HL-60 (cell line): ENCODE measurements around the gene TERT.

ENCODE experiments used
- DNase-seq, 2 experiments: peaks; one replicate each; pipeline ENCODE4 v3.0.0-alpha.2; 2010 to 2020; ENCODE audit warnings: low read depth in 1 of 2, low spot score in 1 of 2
- H3K27ac ChIP-seq: fragments of 250-450 bp; sonication (Bioruptor Pico); replicated peaks from 2 replicates; pipeline ENCODE4 v1.5.1; 2020; ENCODE audit warnings: mild to moderate bottlenecking, moderate library complexity
- H3K27me3 ChIP-seq: fragments of 250-450 bp; sonication (Bioruptor Pico); 2 replicates; pipeline ENCODE4 v1.5.1; 2021; ENCODE audit warnings: mild to moderate bottlenecking, moderate library complexity; ENCODE audit not compliant: insufficient read depth, poor library complexity, severe bottlenecking
- H3K4me3 ChIP-seq: replicated peaks from 2 replicates; pipeline ENCODE4 v1.5.1; 2011; ENCODE audit warnings: mild to moderate bottlenecking, control low read depth, low read length; ENCODE audit not compliant: insufficient read depth
- GABPA ChIP-seq: IDR thresholded peaks from 2 replicates; pipeline ENCODE4 v1.6.1; 2012; ENCODE audit warnings: low read depth
- POLR2AphosphoS5 ChIP-seq: IDR thresholded peaks from 2 replicates; pipeline ENCODE4 v1.6.1; 2012; ENCODE audit warnings: low read depth
- SPI1 ChIP-seq: IDR thresholded peaks from 2 replicates; pipeline ENCODE4 v1.6.1; 2012; ENCODE audit warnings: low read depth, mild to moderate bottlenecking, borderline replicate concordance
- TF ChIP-seq, protein P1 (sequence below): IDR thresholded peaks from 2 replicates; pipeline ENCODE4 v1.6.1; 2012; ENCODE audit warnings: low read depth; ENCODE audit not compliant: insufficient replicate concordance
- TF ChIP-seq, protein P2 (sequence below): IDR thresholded peaks from one replicate; pipeline ENCODE4 v1.5.1; 2011; ENCODE audit warnings: low read length, control low read depth, inconsistent platforms; ENCODE audit not compliant: insufficient read depth

TERT gene

DNA sequence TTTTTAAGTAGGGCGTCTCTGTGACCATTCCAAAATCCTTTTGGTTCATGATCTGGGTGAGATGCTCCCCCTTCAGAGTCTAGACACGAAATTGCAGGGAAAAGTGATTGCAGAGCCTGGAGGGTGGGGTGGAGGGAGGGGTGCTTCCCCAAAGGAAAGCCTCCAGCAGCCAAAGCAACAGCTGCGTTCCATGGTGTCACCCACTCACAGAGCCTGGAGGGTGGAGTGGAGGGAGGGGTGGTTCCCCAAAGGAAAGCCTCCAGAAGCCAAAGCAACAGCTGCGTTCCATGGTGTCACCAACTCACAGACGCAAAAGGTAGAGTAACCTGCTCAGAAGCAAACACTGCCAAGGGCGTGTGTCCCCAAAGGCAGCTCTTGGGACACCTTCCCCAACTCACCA lies 47.1 kb downstream of the TERT start:
- peaks cover 8% of the 10 kb centered on the region for H3K27me3 ChIP-seq
- no peak overlapping the region for H3K27ac ChIP-seq
- no peak for TF ChIP-seq SPI1
- no peak for TF ChIP-seq GABPA
- no peak for TF ChIP-seq POLR2AphosphoS5
- DNase-seq: no peak
- no peak overlapping the region for H3K4me3 ChIP-seq

DNA sequence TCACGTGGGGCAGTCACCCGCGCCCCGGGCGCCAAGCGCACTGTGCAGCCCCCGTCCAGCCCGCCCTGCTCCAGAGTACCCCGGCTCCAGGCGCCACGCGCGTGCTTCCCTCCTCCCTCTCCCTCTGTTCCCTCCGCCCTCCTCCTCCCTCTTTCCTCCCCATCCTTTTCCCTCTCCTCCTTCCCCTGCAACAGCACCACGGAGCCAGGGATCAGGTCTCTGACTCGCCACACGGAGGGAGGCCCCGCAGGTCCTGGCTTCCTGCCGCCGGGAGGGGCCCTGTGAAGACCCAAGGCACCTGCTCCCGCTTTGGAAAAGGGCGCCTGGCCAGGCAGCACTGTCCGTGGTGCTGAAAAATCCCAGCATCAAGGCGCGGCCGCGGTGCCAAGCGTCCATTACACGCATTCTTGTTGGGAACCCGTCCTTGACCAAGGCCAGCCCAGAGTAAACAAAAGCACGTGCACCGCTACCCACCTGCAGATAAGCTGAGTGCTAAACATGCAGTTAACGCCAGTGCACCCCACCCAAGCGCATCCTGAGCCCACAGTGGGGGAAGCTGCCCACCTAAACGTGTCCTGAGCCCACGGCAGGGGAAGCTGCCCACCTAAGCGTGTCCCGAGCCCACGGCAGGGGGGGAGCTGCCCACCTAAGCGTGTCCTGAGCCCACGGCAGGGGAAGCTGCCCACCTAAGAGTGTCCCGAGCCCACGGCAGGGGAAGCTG lies 48.0 kb downstream of the TERT start:
- no peak overlapping the region for H3K4me3 ChIP-seq
- peaks cover 8% of the 10 kb centered on the region for H3K27me3 ChIP-seq
- H3K27ac ChIP-seq: no peak overlapping the region
- TF ChIP-seq SPI1: no peak
- TF ChIP-seq, protein P1, sequence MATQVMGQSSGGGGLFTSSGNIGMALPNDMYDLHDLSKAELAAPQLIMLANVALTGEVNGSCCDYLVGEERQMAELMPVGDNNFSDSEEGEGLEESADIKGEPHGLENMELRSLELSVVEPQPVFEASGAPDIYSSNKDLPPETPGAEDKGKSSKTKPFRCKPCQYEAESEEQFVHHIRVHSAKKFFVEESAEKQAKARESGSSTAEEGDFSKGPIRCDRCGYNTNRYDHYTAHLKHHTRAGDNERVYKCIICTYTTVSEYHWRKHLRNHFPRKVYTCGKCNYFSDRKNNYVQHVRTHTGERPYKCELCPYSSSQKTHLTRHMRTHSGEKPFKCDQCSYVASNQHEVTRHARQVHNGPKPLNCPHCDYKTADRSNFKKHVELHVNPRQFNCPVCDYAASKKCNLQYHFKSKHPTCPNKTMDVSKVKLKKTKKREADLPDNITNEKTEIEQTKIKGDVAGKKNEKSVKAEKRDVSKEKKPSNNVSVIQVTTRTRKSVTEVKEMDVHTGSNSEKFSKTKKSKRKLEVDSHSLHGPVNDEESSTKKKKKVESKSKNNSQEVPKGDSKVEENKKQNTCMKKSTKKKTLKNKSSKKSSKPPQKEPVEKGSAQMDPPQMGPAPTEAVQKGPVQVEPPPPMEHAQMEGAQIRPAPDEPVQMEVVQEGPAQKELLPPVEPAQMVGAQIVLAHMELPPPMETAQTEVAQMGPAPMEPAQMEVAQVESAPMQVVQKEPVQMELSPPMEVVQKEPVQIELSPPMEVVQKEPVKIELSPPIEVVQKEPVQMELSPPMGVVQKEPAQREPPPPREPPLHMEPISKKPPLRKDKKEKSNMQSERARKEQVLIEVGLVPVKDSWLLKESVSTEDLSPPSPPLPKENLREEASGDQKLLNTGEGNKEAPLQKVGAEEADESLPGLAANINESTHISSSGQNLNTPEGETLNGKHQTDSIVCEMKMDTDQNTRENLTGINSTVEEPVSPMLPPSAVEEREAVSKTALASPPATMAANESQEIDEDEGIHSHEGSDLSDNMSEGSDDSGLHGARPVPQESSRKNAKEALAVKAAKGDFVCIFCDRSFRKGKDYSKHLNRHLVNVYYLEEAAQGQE: peak; percentile 98
- DNase-seq: peak in 1 of 2 experiments; percentile 12

DNA sequence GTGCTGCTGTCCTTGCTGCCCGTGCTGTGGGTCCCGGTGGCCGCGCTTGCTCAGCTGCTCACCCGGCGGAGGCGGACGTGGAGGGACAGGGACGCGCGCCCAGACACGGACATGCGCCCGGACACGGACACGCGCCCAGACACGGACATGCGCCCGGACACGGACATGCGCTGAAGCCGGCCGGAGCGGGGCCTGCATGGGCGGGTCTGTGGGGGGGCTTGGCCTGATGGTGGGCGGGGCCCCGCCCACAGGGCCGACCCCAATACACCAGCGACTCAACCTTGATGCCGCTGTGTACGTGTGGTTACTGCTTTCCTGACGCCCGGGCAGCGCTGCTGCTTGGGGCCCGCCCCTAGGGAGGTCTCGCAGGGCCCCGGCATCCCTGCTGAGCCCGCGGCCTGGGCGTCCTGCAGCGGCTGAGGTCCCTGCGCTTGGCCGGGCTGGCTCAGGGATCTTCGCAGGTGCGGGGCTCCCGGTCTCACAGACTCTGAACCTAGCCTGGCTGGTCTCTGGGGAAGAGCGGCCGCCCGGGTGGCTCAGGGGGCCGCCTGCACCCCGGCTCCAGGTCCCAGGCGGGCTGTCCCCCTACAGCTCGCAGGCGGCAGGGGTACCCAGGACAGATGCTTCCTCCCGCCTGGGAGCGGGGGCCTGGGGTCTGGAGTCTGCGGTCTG lies 48.8 kb downstream of the TERT start:
- TF ChIP-seq, protein P2, sequence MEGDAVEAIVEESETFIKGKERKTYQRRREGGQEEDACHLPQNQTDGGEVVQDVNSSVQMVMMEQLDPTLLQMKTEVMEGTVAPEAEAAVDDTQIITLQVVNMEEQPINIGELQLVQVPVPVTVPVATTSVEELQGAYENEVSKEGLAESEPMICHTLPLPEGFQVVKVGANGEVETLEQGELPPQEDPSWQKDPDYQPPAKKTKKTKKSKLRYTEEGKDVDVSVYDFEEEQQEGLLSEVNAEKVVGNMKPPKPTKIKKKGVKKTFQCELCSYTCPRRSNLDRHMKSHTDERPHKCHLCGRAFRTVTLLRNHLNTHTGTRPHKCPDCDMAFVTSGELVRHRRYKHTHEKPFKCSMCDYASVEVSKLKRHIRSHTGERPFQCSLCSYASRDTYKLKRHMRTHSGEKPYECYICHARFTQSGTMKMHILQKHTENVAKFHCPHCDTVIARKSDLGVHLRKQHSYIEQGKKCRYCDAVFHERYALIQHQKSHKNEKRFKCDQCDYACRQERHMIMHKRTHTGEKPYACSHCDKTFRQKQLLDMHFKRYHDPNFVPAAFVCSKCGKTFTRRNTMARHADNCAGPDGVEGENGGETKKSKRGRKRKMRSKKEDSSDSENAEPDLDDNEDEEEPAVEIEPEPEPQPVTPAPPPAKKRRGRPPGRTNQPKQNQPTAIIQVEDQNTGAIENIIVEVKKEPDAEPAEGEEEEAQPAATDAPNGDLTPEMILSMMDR: no peak
- TF ChIP-seq GABPA (no peak), POLR2AphosphoS5 (no peak), SPI1 (no peak)
- TF ChIP-seq, protein P1: no peak

DNA sequence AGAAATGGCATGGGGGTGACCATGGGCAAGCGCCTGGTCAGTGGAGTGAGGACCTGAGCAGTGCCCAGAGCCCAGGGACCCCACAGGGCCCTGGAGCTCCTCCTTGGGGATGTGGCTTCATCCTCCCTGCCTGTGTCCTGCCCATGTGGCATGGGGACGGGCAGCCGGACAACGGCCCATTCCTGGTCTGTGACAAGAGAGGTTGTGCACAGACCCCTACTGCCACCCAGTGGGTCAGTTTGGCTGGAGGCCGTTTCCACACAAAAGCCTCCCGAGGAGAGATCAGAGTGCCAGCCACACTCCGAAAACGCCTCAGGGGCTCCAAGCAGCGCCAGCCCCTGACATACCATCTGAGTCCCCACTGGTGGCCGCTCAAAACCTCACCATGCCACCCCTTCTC lies 49.9 kb downstream of the TERT start:
- Histone ChIP-seq H3K27ac (no peak overlapping the region), H3K27me3 (peaks cover 8% of the 10 kb centered on the region), H3K4me3 (no peak overlapping the region)
- TF ChIP-seq, protein P2: no peak
- no peak for TF ChIP-seq SPI1
- TF ChIP-seq POLR2AphosphoS5: no peak
- TF ChIP-seq GABPA: no peak
- TF ChIP-seq, protein P1: no peak
- no peak for DNase-seq

More for the DNA sequence above, 48.8 kb downstream of the TERT start:
- DNase-seq: no peak
- Histone ChIP-seq H3K4me3 (no peak overlapping the region), H3K27me3 (peaks cover 8% of the 10 kb centered on the region), H3K27ac (no peak overlapping the region)
